ENCODE data around the gene LYST. TPM values are rescaled to one million over a fixed set of nuclear protein-coding genes. Genes with fewer than 3 reads are reported as not detected.

Gene LYST
- polyA plus RNA-seq, 3 donors: 46.3 to 128 (median 67.9) TPM

GRCh38 chr1:235885655-235886262 lies 19.1 kb upstream of the LYST start:
- DNase-seq: no peak
- peaks cover 49% of the 10 kb centered on the region for H3K4me1 Mint-ChIP-seq
- H3K27me3 ChIP-seq (ENCODE audit: control insufficient read depth in 2 of 2, insufficient read depth in 2 of 2, low read length in 2 of 2): no peaks in the 10 kb centered on the region
- no peaks in the 10 kb centered on the region for H3K79me2 ChIP-seq (ENCODE audit: insufficient read depth, low read length)
- TF ChIP-seq CTCF (IDR thresholded peaks at IDR 0.05): no peak
- no peak overlapping the region for H3K4me3 ChIP-seq (replicated peaks in 1 of 3; ENCODE audit: low read depth in 2 of 3, low read length in 3 of 3)
- no peak overlapping the region for H3K9ac ChIP-seq (ENCODE audit: insufficient read depth, low read length, poor library complexity, severe bottlenecking)
- no peaks in the 10 kb centered on the region for H3K36me3 Mint-ChIP-seq
- intact Hi-C loops (cut with micrococcal nuclease): no loop called here
- peaks cover 0 to 2% (median 0%) of the 10 kb centered on the region in 3 donors for H3K27me3 Mint-ChIP-seq (ENCODE audit: low read depth in 3 of 3)
- H3K4me1 ChIP-seq (ENCODE audit: control insufficient read depth in 1 of 2, insufficient read depth in 2 of 2, low read length in 2 of 2): peaks cover 34 to 44% of the 10 kb centered on the region in 2 donors
- no peaks in the 10 kb centered on the region for H3K9me3 ChIP-seq (replicated peaks in 1 of 2; ENCODE audit: control insufficient read depth in 1 of 2, insufficient read depth in 1 of 2, low read length in 2 of 2)
- no peak overlapping the region for H3K27ac ChIP-seq (ENCODE audit: low read depth in 1 of 2, low read length in 2 of 2)
- H3K4me2 ChIP-seq (replicated peaks; ENCODE audit: extremely low read depth, low read length, poor library complexity, severe bottlenecking): no peak overlapping the region
- H2AFZ ChIP-seq (ENCODE audit: insufficient read depth, low read depth, low read length, poor library complexity, severe bottlenecking): no peak overlapping the region
- no peaks in the 10 kb centered on the region for H3K36me3 ChIP-seq (replicated peaks in 1 of 2; ENCODE audit: control insufficient read depth in 1 of 2, insufficient read depth in 2 of 2, low read length in 2 of 2)
- H4K20me1 ChIP-seq (ENCODE audit: insufficient read depth, low read length): no peaks in the 10 kb centered on the region
- no CpG with 5 or more reads among the region's 3 CpGs for WGBS (ENCODE audit: insufficient coverage)
- H3K9me3 Mint-ChIP-seq: peaks cover 0 to 2% (median 0%) of the 10 kb centered on the region in 7 donors
- H3K27ac Mint-ChIP-seq: no peak overlapping the region
- H3K4me3 Mint-ChIP-seq: no peak overlapping the region

GRCh38 chr1:235883261-235883927 lies 16.7 kb upstream of the LYST start:
- TF ChIP-seq CTCF (IDR thresholded peaks at IDR 0.05): no peak
- Histone ChIP-seq H3K36me3 (replicated peaks in 1 of 2; ENCODE audit: control insufficient read depth in 1 of 2, insufficient read depth in 2 of 2, low read length in 2 of 2) (no peaks in the 10 kb centered on the region), H3K27ac (ENCODE audit: low read depth in 1 of 2, low read length in 2 of 2) (peak overlapping the region in 1 of 2 donors; percentile 23), H2AFZ (ENCODE audit: insufficient read depth, low read depth, low read length, poor library complexity, severe bottlenecking) (peak overlapping the region; percentile 21), H3K27me3 (ENCODE audit: control insufficient read depth in 2 of 2, insufficient read depth in 2 of 2, low read length in 2 of 2) (no peaks in the 10 kb centered on the region), H3K4me2 (replicated peaks; ENCODE audit: extremely low read depth, low read length, poor library complexity, severe bottlenecking) (no peak overlapping the region), H3K9me3 (replicated peaks in 1 of 2; ENCODE audit: control insufficient read depth in 1 of 2, insufficient read depth in 1 of 2, low read length in 2 of 2) (no peaks in the 10 kb centered on the region), H3K9ac (ENCODE audit: insufficient read depth, low read length, poor library complexity, severe bottlenecking) (no peak overlapping the region), H3K79me2 (ENCODE audit: insufficient read depth, low read length) (peaks cover 6% of the 10 kb centered on the region), H3K4me1 (ENCODE audit: control insufficient read depth in 1 of 2, insufficient read depth in 2 of 2, low read length in 2 of 2) (peaks cover 55 to 63% of the 10 kb centered on the region in 2 donors), H4K20me1 (ENCODE audit: insufficient read depth, low read length) (no peaks in the 10 kb centered on the region), H3K4me3 (replicated peaks in 1 of 3; ENCODE audit: low read depth in 2 of 3, low read length in 3 of 3) (no peak overlapping the region)
- Mint-ChIP-seq H3K27me3 (ENCODE audit: low read depth in 3 of 3) (no peaks in the 10 kb centered on the region), H3K36me3 (no peaks in the 10 kb centered on the region), H3K27ac (peak overlapping the region in 6 of 7 donors; percentile 51 to 83 (median 60)), H3K4me1 (peaks cover 65% of the 10 kb centered on the region), H3K4me3 (no peak overlapping the region), H3K9me3 (peaks cover 0 to 3% (median 0%) of the 10 kb centered on the region in 7 donors)
- WGBS (ENCODE audit: insufficient coverage): 18% methylated on average over 7 of the region's 12 CpGs
- intact Hi-C loops (cut with micrococcal nuclease): no loop called here
- DNase-seq: peak; percentile 72 to 87 (median 76)

Data from CD14-positive monocyte (primary cell).